ENCODE data around the gene RAB25. TPM values are rescaled to one million over a fixed set of nuclear protein-coding genes. Genes with fewer than 3 reads are reported as not detected.

RAB25 gene
- total and polyA plus RNA-seq, 4 experiments from 2014 or later, result 0.53 to 6.6 (median 3.7) TPM

DNA sequence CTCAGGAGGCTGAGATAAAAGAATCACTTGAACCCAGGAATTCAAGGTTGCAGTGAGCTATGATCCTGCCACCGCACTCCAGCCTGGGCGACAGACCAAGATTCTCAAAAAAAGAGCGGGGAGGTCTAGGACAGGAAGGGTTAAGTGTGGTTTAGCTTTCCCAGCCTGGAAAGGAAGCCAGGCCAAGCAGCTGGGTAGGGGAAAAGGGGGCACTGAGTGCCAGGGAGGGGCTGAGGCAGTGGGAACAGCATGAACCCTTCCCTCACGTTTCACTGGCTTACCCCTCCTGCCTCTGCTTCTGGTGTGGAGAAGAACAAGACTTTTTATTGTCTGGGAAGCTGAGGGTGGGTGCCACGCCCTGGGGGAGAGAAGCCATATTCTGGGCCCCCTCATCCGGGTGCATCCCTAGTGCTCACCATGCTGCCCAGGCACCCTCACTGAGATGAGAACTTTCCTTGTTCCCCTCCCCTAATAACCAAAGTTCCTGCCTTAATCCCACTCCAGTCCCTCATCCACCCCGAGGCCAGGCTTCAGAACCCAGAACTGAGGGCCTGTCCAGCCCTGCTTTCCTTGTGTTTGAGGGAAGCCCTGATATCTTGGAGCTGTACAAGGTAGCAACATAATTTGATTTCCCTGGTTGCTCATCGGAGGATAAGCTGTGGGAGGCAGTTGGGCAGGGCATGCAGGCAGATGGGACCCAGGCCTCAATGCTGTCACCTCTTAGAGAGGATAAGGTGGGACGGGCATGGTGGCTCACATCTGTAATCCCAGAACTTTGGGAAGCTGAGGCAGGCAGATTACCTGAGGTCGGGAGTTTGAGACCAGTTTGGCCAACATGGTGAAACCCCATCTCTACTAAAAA is 51.5 kb downstream of the RAB25 start:
- ChIA-PET POLR2A (ENCODE audit: partially characterized antibody) (interaction anchor here (0.6 to 21.9 kb wide), 4 partner anchors 14 to 16 kb away, joined by 3 to 527 read pairs (median 57); no protein-coding TSS in a partner anchor), CTCF (ENCODE audit: partially characterized antibody) (interaction anchor here (1.1 to 13.8 kb wide), 5 partner anchors 8 to 22 kb away, joined by 3 to 157 read pairs (median 4); no protein-coding TSS in a partner anchor)
- H3K4me1 Mint-ChIP-seq, result peaks cover 9 to 46% (median 20%) of the 10 kb centered on the region in 4 donors
- Histone ChIP-seq H3K4me3 (ENCODE audit: low read length in 2 of 2) (no peak overlapping the region), H3K4me1 (ENCODE audit: insufficient read depth, low read length) (peaks cover 30% of the 10 kb centered on the region), H3K36me3 (ENCODE audit: insufficient read depth, low read length) (no peaks in the 10 kb centered on the region), H3K27me3 (ENCODE audit: insufficient read depth, low read length) (no peaks in the 10 kb centered on the region), H3K9me3 (ENCODE audit: control insufficient read depth in 1 of 2, low read length in 2 of 2) (no peaks in the 10 kb centered on the region), H3K27ac (ENCODE audit: low read depth, low read length) (no peak overlapping the region)
- H3K27me3 Mint-ChIP-seq, result no peaks in the 10 kb centered on the region
- H3K9me3 Mint-ChIP-seq, result no peaks in the 10 kb centered on the region
- intact Hi-C loops (cut with micrococcal nuclease), result no loop called here
- peak in 1 of 5 donors; percentile 13 for DNase-seq
- H3K27ac Mint-ChIP-seq, result peak overlapping the region; percentile 60 to 98 (median 87)
- peak overlapping the region in 1 of 8 donors; percentile 17 for H3K4me3 Mint-ChIP-seq
- peaks cover 0 to 16% of the 10 kb centered on the region in 2 donors for H3K36me3 Mint-ChIP-seq

DNA sequence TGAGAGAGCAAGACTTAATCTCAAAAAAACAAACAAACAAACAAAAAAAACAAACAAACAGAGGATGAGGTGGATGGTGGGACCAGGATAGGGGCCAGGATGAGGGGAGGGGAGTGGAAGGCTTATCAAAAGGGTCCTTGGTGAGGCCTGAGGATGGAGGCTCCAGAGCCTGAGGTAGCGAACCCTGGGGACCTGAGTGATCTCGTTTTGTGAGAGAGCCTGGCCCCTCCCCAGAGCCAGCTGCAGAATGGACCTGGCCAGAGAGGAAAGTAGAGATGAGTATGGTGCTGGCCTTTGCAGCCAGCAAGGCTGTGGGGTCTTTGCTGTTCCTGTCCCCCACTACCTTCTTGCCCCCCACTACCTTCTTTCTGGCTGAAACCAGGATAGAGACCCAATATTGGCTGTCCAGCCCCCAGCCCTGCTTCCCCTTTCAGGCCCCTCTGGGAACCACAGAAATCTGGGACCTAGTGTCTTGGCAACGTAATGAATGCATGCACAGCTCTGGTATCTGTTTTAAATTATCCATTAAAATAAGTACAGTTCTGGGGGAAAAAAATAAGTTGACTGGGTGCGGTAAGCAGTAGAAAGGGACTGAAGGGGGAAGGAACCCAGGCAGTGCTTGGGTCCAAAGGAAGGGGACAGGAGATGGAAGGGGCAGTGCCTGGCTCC is 52.5 kb downstream of the RAB25 start:
- H3K9me3 ChIP-seq (ENCODE audit: control insufficient read depth in 1 of 2, low read length in 2 of 2), result no peaks in the 10 kb centered on the region
- peak overlapping the region; percentile 91 for H3K27ac ChIP-seq (ENCODE audit: low read depth, low read length)
- Mint-ChIP-seq H3K4me3 (peak overlapping the region in 7 of 8 donors; percentile 23 to 98 (median 58)), H3K27ac (peak overlapping the region; percentile 95 to 99 (median 98)), H3K9me3 (no peaks in the 10 kb centered on the region), H3K36me3 (peaks cover 0 to 16% of the 10 kb centered on the region in 2 donors), H3K27me3 (no peaks in the 10 kb centered on the region), H3K4me1 (peaks cover 11 to 45% (median 23%) of the 10 kb centered on the region in 4 donors)
- intact Hi-C loops (cut with micrococcal nuclease), result no loop called here
- peak in 1 of 5 donors; percentile 33 for DNase-seq
- peaks cover 37% of the 10 kb centered on the region for H3K4me1 ChIP-seq (ENCODE audit: insufficient read depth, low read length)
- H3K36me3 ChIP-seq (ENCODE audit: insufficient read depth, low read length), result no peaks in the 10 kb centered on the region
- H3K27me3 ChIP-seq (ENCODE audit: insufficient read depth, low read length), result no peaks in the 10 kb centered on the region
- no peak overlapping the region for H3K4me3 ChIP-seq (ENCODE audit: low read length in 2 of 2)
- POLR2A ChIA-PET (ENCODE audit: partially characterized antibody), result interaction anchor here (2.0 to 21.9 kb wide), 4 partner anchors 10 to 99 kb away, joined by 7 to 527 read pairs (median 64); partner anchors contain the start of gene PMF1
- CTCF ChIA-PET (ENCODE audit: partially characterized antibody), result interaction anchor here (1.4 to 13.8 kb wide), 3 partner anchors 9 to 17 kb away, joined by 3 to 157 read pairs (median 14); no protein-coding TSS in a partner anchor

DNA sequence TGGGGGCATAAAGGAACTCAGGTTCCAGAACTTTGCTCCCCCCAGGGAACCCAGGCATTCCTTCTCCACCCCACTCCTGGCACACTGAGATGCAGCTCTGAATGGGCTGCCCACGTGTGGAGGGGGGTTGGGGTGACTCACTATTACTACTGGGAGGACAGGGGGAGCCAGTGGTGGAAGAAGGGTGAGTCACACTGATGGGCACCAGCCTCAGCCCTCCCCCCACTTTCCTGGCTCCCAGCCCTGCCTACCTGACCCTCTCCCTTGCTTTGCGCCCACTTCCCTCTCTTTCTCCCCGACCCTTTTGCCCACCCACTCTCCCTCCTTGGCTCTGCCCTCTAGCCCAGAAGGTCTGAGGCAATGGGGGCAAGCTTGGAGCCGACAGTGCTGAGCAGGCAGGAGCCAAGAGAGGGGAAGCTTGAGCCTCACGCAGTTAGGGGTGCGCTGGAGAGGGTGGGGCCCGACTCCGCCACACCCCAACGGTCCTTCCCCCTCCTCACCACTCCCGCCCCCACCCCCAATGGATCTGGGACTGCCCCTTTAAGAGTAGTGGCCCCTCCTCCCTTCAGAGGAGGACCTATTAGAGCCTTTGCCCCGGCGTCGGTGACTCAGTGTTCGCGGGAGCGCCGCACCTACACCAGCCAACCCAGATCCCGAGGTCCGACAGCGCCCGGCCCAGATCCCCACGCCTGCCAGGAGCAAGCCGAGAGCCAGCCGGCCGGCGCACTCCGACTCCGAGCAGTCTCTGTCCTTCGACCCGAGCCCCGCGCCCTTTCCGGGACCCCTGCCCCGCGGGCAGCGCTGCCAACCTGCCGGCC is 53.4 kb downstream of the RAB25 start, which contains the start of gene LMNA:
TSS of gene LMNA (plus strand) at position 611 of the 818 bp plus-strand sequence. CDS start 208 bp downstream, outside the sequence.
- H3K36me3 Mint-ChIP-seq, result peaks cover 0 to 16% of the 10 kb centered on the region in 2 donors

DNA sequence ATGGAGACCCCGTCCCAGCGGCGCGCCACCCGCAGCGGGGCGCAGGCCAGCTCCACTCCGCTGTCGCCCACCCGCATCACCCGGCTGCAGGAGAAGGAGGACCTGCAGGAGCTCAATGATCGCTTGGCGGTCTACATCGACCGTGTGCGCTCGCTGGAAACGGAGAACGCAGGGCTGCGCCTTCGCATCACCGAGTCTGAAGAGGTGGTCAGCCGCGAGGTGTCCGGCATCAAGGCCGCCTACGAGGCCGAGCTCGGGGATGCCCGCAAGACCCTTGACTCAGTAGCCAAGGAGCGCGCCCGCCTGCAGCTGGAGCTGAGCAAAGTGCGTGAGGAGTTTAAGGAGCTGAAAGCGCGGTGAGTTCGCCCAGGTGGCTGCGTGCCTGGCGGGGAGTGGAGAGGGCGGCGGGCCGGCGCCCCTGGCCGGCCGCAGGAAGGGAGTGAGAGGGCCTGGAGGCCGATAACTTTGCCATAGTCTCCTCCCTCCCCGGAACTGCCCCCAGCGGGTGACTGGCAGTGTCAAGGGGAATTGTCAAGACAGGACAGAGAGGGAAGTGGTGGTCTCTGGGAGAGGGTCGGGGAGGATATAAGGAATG is 54.1 kb downstream of the RAB25 start:
- DNase-seq, result peak in 2 of 5 donors; percentile 35 to 48
- peaks cover 46% of the 10 kb centered on the region for H3K4me1 ChIP-seq (ENCODE audit: insufficient read depth, low read length)
- no peaks in the 10 kb centered on the region for H3K36me3 ChIP-seq (ENCODE audit: insufficient read depth, low read length)
- peaks cover 0 to 16% of the 10 kb centered on the region in 2 donors for H3K36me3 Mint-ChIP-seq
- no peaks in the 10 kb centered on the region for H3K27me3 Mint-ChIP-seq
- peak overlapping the region; percentile 81 for H3K4me3 ChIP-seq (ENCODE audit: low read length in 2 of 2)
- peak overlapping the region; percentile 95 to 99 (median 98) for H3K27ac Mint-ChIP-seq
- H3K9me3 ChIP-seq (ENCODE audit: control insufficient read depth in 1 of 2, low read length in 2 of 2), result no peaks in the 10 kb centered on the region
- H3K4me1 Mint-ChIP-seq, result peaks cover 15 to 53% (median 31%) of the 10 kb centered on the region in 4 donors
- intact Hi-C loops (cut with micrococcal nuclease), result loop anchor here (1.0 to 2.0 kb wide), 4 partner anchors 8 to 18 kb away; no protein-coding TSS in a partner anchor
- peaks cover 0 to 2% (median 0%) of the 10 kb centered on the region in 8 donors for H3K9me3 Mint-ChIP-seq
- peak overlapping the region; percentile 94 to 98 (median 96) for H3K4me3 Mint-ChIP-seq
- peak overlapping the region; percentile 91 for H3K27ac ChIP-seq (ENCODE audit: low read depth, low read length)
- ChIA-PET CTCF (ENCODE audit: partially characterized antibody) (interaction anchor here (1.7 to 13.8 kb wide), 6 partner anchors 9 to 31 kb away, joined by 5 to 157 read pairs (median 8); no protein-coding TSS in a partner anchor), POLR2A (ENCODE audit: partially characterized antibody) (interaction anchor here (0.8 to 21.9 kb wide), 9 partner anchors 8 to 579 kb away, joined by 3 to 527 read pairs (median 4); partner anchors contain the start of genes PMF1, SLC25A44, SMG5 and SYT11)
- H3K27me3 ChIP-seq (ENCODE audit: insufficient read depth, low read length), result no peaks in the 10 kb centered on the region

More for the DNA sequence above, 53.4 kb downstream of the RAB25 start, which contains the start of gene LMNA:
- H3K4me1 Mint-ChIP-seq, result peaks cover 12 to 49% (median 27%) of the 10 kb centered on the region in 4 donors
- peak within 1 kb of the TSS; percentile 91 for H3K27ac ChIP-seq (ENCODE audit: low read depth, low read length)
- ChIA-PET POLR2A (ENCODE audit: partially characterized antibody) (interaction anchor here (0.8 to 21.9 kb wide), 8 partner anchors 9 to 578 kb away, joined by 3 to 527 read pairs (median 6); partner anchors contain the start of genes PMF1, SLC25A44, SMG5 and SYT11), CTCF (ENCODE audit: partially characterized antibody) (interaction anchor here (1.4 to 13.8 kb wide), 7 partner anchors 8 to 31 kb away, joined by 3 to 157 read pairs (median 6); no protein-coding TSS in a partner anchor)
- no peaks in the 10 kb centered on the region for H3K9me3 ChIP-seq (ENCODE audit: control insufficient read depth in 1 of 2, low read length in 2 of 2)
- peak within 1 kb of the TSS; percentile 94 to 98 (median 96) for H3K4me3 Mint-ChIP-seq
- peak within 1 kb of the TSS; percentile 95 to 99 (median 98) for H3K27ac Mint-ChIP-seq
- peak within 1 kb of the TSS; percentile 81 for H3K4me3 ChIP-seq (ENCODE audit: low read length in 2 of 2)
- intact Hi-C loops (cut with micrococcal nuclease), result loop anchor here (1.0 to 2.0 kb wide), 4 partner anchors 8 to 18 kb away; no protein-coding TSS in a partner anchor
- H3K9me3 Mint-ChIP-seq, result no peaks in the 10 kb centered on the region
- DNase-seq, result peak; percentile 73 to 96 (median 74)
- peaks cover 41% of the 10 kb centered on the region for H3K4me1 ChIP-seq (ENCODE audit: insufficient read depth, low read length)
- no peaks in the 10 kb centered on the region for H3K27me3 Mint-ChIP-seq
- H3K36me3 ChIP-seq (ENCODE audit: insufficient read depth, low read length), result no peaks in the 10 kb centered on the region
- H3K27me3 ChIP-seq (ENCODE audit: insufficient read depth, low read length), result no peaks in the 10 kb centered on the region

DNA sequence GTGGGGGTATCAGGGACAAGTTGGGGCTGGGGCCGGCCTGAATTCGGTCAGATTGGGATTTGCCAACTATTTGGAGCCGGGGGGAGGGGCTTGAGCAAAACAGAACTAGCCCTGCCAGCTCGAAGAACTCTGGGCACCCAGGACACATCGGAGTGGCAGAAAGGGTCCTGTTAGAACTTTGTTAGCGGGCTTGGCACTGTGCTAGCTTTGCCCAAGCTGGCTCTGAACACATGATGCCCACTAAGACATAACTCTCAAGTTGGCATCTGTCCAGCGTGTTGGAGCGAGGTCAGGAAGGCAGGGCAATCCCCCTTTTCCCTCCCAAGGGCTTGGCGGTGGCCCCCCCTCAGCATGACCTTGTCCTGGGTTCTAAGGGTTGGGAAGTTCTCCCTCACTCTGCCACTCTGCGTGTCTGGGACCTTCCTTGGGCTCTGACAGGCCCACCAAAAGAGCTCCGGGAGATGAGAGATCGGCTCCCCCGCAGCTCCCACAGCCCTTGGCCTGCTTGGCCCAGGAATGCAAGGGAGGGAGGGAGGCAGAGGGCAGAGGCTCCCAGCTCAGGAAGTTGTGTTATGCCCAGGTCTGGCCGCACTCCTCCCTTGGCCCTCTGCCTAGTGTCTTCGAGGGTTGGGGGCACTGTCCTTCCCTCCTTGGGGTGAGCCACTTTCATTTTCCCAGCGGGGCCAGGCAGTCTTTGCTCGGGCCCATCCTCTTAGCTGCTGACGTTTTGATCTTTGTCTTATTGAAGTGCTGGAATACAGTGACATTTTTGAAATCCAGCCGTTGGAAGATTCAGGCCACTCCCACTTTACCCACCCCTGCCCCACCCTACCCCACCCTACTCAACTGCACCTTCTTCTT is 54.8 kb downstream of the RAB25 start:
- Histone ChIP-seq H3K4me1 (ENCODE audit: insufficient read depth, low read length) (peaks cover 53% of the 10 kb centered on the region), H3K27ac (ENCODE audit: low read depth, low read length) (peak overlapping the region; percentile 91), H3K4me3 (ENCODE audit: low read length in 2 of 2) (peak overlapping the region; percentile 81), H3K27me3 (ENCODE audit: insufficient read depth, low read length) (no peaks in the 10 kb centered on the region), H3K9me3 (ENCODE audit: control insufficient read depth in 1 of 2, low read length in 2 of 2) (no peaks in the 10 kb centered on the region), H3K36me3 (ENCODE audit: insufficient read depth, low read length) (no peaks in the 10 kb centered on the region)
- Mint-ChIP-seq H3K9me3 (peaks cover 0 to 2% (median 0%) of the 10 kb centered on the region in 8 donors), H3K4me3 (peak overlapping the region; percentile 94 to 98 (median 96)), H3K27me3 (no peaks in the 10 kb centered on the region), H3K4me1 (peaks cover 20 to 60% (median 35%) of the 10 kb centered on the region in 4 donors), H3K27ac (peak overlapping the region; percentile 95 to 99 (median 98)), H3K36me3 (peaks cover 0 to 16% of the 10 kb centered on the region in 2 donors)
- no peak for DNase-seq
- ChIA-PET CTCF (ENCODE audit: partially characterized antibody) (interaction anchor here (0.6 to 13.8 kb wide), 7 partner anchors 10 to 30 kb away, joined by 3 to 157 read pairs (median 6); no protein-coding TSS in a partner anchor), POLR2A (ENCODE audit: partially characterized antibody) (interaction anchor here (0.7 to 21.9 kb wide), 9 partner anchors 8 to 257 kb away, joined by 3 to 527 read pairs (median 4); partner anchors contain the start of genes PMF1, SLC25A44, SMG5 and SYT11)
- intact Hi-C loops (cut with micrococcal nuclease), result loop anchor here (2.0 kb wide), 1 partner anchor 19 kb away; no protein-coding TSS in a partner anchor
